Thoracic aorta (tissue), 2 donors: Measurements from ENCODE around the gene KLK15. TPM values are rescaled to one million over a fixed set of nuclear protein-coding genes. Genes with fewer than 3 reads are reported as not detected.

Experiments
- ATAC-seq: fragments of 150-250 bp; one replicate; pipeline ENCODE4 v1.8.0; 2017; ENCODE audit warnings: low read depth; ENCODE audit not compliant: insufficient number of reproducible peaks, low FRiP score
- DNase-seq: peaks from one replicate; pipeline ENCODE4 v3.0.0-alpha.2; 2020; ENCODE audit warnings: low spot score
- H3K27ac ChIP-seq, 2 donors: fragments of 200-600 bp; sonication (generic); 1 replicate in 1 of 2; 2 replicates in 1 of 2; pipeline ENCODE4 v1.5.1; 2016; ENCODE audit warnings: mild to moderate bottlenecking in 2 of 2, moderate library complexity in 2 of 2
- H3K27me3 ChIP-seq: fragments of 200-600 bp; sonication (generic); replicated peaks from 2 replicates; pipeline ENCODE4 v1.6.0; 2016; ENCODE audit warnings: mild to moderate bottlenecking; ENCODE audit not compliant: insufficient read depth
- H3K36me3 ChIP-seq: fragments of 200-600 bp; sonication (generic); one replicate; pipeline ENCODE4 v1.5.1; 2016
- H3K4me1 ChIP-seq, 2 donors: fragments of 200-600 bp; sonication (generic); 1 replicate in 1 of 2; 2 replicates in 1 of 2; pipeline versions ENCODE4 v1.5.1 to v1.6.0; 2016; ENCODE audit warnings: low read depth in 2 of 2, mild to moderate bottlenecking in 1 of 2; ENCODE audit not compliant: control insufficient read depth in 1 of 2
- H3K4me3 ChIP-seq: fragments of 200-600 bp; sonication (generic); 2 replicates; pipeline ENCODE4 v1.5.1; 2016; ENCODE audit warnings: mild to moderate bottlenecking
- H3K9me3 ChIP-seq: fragments of 200-600 bp; sonication (generic); 2 replicates; pipeline ENCODE4 v1.5.1; 2016
- total RNA-seq, 2 donors: library from RNA; depleted of rRNA; stranded (reverse); fragments of >200 nt; gene quantifications; one replicate each; pipeline versions ENCODE4 v1.1.0 to v1.2.3, GENCODE V29; 2016
- TF ChIP-seq, protein P1 (sequence below): fragments of 200-600 bp; sonication (generic); IDR thresholded peaks from one replicate; pipeline ENCODE4 v1.5.1; 2019; ENCODE audit warnings: antibody characterized with exemption

The KLK15 gene
- total RNA-seq, 2 donors from 2014 or later, result not detected

DNA sequence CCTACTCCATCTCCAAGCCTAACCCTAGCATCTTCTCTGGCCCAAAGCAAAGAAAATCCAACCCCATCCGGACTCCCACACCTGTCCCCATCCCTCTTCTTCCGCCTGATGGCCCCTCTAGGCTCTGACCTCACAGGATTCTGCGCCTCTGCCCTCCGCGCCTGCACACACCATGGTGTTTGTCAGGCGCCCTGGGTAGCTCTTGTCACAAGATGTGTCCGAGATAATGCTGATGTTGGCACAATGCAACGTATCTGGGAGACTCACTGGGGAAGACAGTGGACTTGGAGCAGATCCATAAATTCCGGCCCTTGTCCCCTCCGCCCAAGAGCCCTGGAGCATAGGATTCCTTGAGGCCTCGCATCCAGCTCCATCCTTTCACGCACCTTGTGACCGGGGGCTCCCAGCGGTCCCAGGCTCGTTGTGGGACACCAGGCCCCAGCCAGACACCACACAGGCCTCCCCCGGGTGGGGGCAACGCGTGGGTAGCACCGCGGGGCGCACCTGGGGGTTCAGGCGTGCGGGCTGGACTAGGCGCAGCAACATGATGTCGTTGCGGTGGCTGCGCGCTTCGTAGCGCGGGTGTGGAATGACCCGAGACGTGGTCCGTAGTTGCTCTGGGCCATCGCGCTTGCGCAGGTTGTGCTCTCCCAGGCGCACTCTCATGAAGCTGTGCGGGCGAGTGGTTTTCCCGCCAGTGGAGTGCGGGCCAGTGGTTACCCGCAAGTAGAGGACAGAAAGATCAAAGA lies 6.7 kb downstream of the KLK15 start:
- TF ChIP-seq, protein P1, sequence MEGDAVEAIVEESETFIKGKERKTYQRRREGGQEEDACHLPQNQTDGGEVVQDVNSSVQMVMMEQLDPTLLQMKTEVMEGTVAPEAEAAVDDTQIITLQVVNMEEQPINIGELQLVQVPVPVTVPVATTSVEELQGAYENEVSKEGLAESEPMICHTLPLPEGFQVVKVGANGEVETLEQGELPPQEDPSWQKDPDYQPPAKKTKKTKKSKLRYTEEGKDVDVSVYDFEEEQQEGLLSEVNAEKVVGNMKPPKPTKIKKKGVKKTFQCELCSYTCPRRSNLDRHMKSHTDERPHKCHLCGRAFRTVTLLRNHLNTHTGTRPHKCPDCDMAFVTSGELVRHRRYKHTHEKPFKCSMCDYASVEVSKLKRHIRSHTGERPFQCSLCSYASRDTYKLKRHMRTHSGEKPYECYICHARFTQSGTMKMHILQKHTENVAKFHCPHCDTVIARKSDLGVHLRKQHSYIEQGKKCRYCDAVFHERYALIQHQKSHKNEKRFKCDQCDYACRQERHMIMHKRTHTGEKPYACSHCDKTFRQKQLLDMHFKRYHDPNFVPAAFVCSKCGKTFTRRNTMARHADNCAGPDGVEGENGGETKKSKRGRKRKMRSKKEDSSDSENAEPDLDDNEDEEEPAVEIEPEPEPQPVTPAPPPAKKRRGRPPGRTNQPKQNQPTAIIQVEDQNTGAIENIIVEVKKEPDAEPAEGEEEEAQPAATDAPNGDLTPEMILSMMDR, result no peak
- no peak overlapping the region for H3K4me3 ChIP-seq
- H3K9me3 ChIP-seq, result no peaks in the 10 kb centered on the region
- H3K36me3 ChIP-seq, result no peaks in the 10 kb centered on the region
- no peaks in the 10 kb centered on the region for H3K4me1 ChIP-seq
- no peak for DNase-seq
- no peak overlapping the region for H3K27ac ChIP-seq
- no peaks in the 10 kb centered on the region for H3K27me3 ChIP-seq
- no peak for ATAC-seq

DNA sequence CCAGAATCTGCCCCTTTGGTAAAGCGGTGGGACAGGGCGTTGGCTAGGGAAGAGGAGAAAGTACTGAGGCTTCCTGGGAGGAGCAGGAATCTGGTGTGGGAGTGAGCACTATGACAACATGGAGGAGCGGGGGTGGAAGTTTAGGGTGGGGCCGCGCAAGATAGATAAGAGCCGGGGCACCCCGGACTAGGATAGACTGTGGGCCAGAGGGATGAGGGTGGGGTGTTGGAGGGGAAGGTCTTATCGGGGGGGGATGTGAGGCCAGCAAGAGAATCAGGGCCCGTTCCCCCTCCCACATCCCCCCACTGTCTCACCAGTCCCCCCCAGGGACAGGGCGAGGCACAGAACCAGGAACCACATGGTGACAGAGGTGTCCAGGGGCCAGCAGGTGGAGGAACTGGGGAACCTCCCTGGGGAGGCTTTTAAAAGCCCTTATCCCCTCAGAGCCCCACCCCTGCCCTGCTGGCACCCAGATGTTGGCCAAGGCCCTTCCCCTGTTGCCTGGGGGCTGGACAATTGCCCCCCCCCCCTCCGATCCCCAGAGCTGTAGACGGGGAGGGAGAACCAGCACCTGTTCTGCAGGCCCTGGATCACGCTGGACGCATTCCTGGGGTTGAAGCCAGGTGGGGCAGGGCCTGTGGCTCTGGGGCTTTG lies 9.9 kb downstream of the KLK15 start, which contains the start of gene KLK1:
Gene KLK1, minus strand, starts transcription at position 399 of the 654 bp plus-strand sequence. Its CDS starts 39 bp downstream, at position 360.
- Histone ChIP-seq H3K4me1 (no peaks in the 10 kb centered on the region), H3K36me3 (no peaks in the 10 kb centered on the region), H3K27ac (no peak within 1 kb of the TSS), H3K4me3 (no peak within 1 kb of the TSS), H3K9me3 (no peaks in the 10 kb centered on the region), H3K27me3 (no peaks in the 10 kb centered on the region)
- DNase-seq (no peak), ATAC-seq (no peak)
- TF ChIP-seq, protein P1, result no peak

DNA sequence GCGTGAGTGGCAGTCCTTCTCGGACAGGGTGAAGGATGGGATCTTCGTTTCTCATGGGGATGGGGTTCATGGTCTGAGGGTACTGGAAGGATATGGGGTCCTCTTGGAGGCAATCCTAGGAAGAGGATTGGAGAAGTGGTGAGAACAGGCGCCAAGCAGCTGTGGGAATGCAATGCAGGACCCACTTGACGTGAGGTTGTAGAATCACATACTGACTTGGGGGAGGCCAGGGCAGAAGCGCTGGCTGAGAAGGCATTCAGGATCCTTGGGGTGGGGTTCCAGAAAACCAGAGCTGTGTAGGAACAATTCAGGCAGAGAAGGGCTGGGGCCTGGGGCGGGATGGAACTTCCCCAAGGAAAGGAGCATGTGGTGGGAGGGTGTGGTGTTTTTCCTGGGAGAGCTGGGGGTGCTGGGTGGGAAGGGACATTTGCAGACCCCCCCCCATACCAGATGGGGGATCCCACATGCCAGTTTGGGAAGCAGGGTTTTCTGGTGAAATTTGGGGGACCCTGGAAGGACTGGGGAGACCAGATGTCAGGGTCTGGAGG lies 10.6 kb downstream of the KLK15 start:
- no peaks in the 10 kb centered on the region for H3K27me3 ChIP-seq
- no peaks in the 10 kb centered on the region for H3K9me3 ChIP-seq
- no peaks in the 10 kb centered on the region for H3K36me3 ChIP-seq
- DNase-seq, result no peak
- no peak overlapping the region for H3K27ac ChIP-seq
- H3K4me1 ChIP-seq, result no peaks in the 10 kb centered on the region
- TF ChIP-seq, protein P1, result no peak
- ATAC-seq, result no peak
- H3K4me3 ChIP-seq, result no peak overlapping the region

DNA sequence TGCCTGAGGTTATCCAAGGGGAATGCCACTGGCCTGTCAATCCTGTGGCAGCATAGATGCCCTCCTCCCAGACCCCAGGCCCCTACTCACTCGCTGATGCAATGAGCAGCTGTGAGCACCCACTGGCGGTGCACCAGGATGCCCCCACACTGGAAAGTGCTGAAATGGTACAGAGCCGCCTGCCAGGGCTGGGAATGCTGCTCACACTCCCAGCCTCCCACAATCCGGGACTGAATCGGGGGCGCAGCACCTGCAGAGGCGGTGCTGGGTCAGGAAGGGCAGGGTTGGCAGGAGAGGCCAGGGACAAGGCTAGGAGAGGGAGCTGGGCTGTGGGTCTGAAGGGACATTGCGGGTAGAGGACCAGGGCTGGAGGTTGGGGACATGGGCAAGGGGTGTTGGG lies 11.8 kb downstream of the KLK15 start:
- no peak for DNase-seq
- no peak overlapping the region for H3K27ac ChIP-seq
- H3K4me3 ChIP-seq, result no peak overlapping the region
- no peaks in the 10 kb centered on the region for H3K9me3 ChIP-seq
- TF ChIP-seq, protein P1, result no peak
- no peak for ATAC-seq
- no peaks in the 10 kb centered on the region for H3K36me3 ChIP-seq
- H3K4me1 ChIP-seq, result no peaks in the 10 kb centered on the region
- no peaks in the 10 kb centered on the region for H3K27me3 ChIP-seq

DNA sequence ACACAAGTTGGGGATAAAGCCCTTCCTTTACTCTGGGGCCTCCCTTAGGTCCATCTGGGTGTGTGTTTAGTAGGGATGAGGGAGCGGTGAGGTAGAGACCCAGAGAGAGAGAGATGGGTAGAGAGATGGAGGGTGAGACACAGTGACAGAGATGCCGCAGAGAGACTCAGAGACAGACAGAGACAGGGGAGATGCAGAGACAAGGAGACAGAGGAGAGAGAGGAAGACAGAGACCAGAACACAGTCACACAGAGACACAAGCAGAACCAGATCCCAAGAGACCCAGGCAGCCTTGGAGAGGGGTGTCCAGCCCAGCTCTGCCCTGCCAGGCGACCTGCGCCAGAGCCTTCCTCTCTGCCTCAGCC lies 12.1 kb downstream of the KLK15 start:
- TF ChIP-seq, protein P1, result no peak
- Histone ChIP-seq H3K9me3 (no peaks in the 10 kb centered on the region), H3K27ac (no peak overlapping the region), H3K4me1 (no peaks in the 10 kb centered on the region), H3K4me3 (no peak overlapping the region), H3K36me3 (no peaks in the 10 kb centered on the region), H3K27me3 (no peaks in the 10 kb centered on the region)
- DNase-seq (no peak), ATAC-seq (no peak)
